ENCODE measurements around the gene SPATA31A7. TPM values are rescaled to one million over a fixed set of nuclear protein-coding genes. Genes with fewer than 3 reads are reported as not detected.
"Not testable (repeated sequence)": the region's sequence is repeated elsewhere in the genome, so short reads cannot be mapped to it uniquely, and the experiment has no call there.

SPATA31A7 gene
- not detected for total RNA-seq (2021; fragmentation: NEBNext Ultra II Directional; extraction: Animal tissue kit (Norgen Biotek cat#: 25700))
- long read RNA-seq, result 0 reads

GRCh38 chr9:61189736-61190135 lies at the start of gene SPATA31A7:
Gene SPATA31A7, plus strand, starts transcription at chr9:61190036. Its CDS starts 29 bp downstream, at chr9:61190065.
- not testable (repeated sequence) for H3K36me3 Mint-ChIP-seq (ENCODE audit: low read depth); H3K27me3 Mint-ChIP-seq (ENCODE audit: insufficient read depth); DNase-seq; H3K9me3 Mint-ChIP-seq; H3K27ac Mint-ChIP-seq; H3K4me1 Mint-ChIP-seq (ENCODE audit: low read depth); H3K4me3 Mint-ChIP-seq

GRCh38 chr9:61226438-61226837 lies 36.6 kb downstream of the SPATA31A7 start:
- not testable (repeated sequence) for H3K4me1 Mint-ChIP-seq (ENCODE audit: low read depth); H3K9me3 Mint-ChIP-seq; H3K27ac Mint-ChIP-seq; H3K36me3 Mint-ChIP-seq (ENCODE audit: low read depth); H3K4me3 Mint-ChIP-seq; H3K27me3 Mint-ChIP-seq (ENCODE audit: insufficient read depth)
- DNase-seq, result peak; percentile 1
